Transverse colon (tissue), 4 donors: ENCODE data around the gene AVPR2.

Source experiments
- POLR2A ChIP-seq: fragments of 450-650 bp; IDR thresholded peaks from one replicate; pipeline ENCODE4 v1.6.1; 2016; ENCODE audit warnings: antibody characterized with exemption, mild to moderate bottlenecking, moderate library complexity
- POLR2AphosphoS5 ChIP-seq, 3 donors: sonication (generic); formaldehyde crosslinking; IDR thresholded peaks; one replicate each; pipeline ENCODE4 v1.6.1; 2016; ENCODE audit warnings: antibody characterized with exemption in 3 of 3
- TF ChIP-seq, protein P1 (sequence below), 5 experiments: fragments of 200-600 bp in 3 of 5; fragments of 450-650 bp in 2 of 5; sonication (generic) in 3 of 5; IDR thresholded peaks; 1 replicate in 2 of 5; 2 replicates in 3 of 5; pipeline ENCODE4 v1.5.1; 2016 to 2017; ENCODE audit warnings: antibody characterized with exemption in 5 of 5, inconsistent platforms in 3 of 5, mild to moderate bottlenecking in 2 of 5, moderate library complexity in 1 of 5

DNA sequence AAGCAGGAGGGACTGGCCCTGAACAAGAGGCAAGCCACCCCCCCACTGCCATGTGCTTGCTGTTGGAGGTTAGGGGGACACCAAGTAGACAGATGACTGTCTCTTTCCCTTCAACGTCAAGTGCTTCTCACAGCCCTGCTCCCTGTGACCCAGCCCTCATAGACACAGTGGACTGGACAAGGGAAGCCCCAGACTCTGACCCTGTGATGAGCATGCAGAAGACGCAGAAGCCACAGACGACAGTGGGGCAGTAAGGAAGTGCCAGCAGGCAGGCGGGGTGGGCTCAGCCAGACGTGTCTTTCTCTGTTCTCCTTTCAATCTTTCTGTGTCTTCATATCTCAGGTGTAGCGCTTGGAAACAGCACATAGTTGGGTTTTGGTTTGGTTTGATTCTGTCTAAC lies 16.1 kb upstream of the AVPR2 start:
- TF ChIP-seq, protein P1, sequence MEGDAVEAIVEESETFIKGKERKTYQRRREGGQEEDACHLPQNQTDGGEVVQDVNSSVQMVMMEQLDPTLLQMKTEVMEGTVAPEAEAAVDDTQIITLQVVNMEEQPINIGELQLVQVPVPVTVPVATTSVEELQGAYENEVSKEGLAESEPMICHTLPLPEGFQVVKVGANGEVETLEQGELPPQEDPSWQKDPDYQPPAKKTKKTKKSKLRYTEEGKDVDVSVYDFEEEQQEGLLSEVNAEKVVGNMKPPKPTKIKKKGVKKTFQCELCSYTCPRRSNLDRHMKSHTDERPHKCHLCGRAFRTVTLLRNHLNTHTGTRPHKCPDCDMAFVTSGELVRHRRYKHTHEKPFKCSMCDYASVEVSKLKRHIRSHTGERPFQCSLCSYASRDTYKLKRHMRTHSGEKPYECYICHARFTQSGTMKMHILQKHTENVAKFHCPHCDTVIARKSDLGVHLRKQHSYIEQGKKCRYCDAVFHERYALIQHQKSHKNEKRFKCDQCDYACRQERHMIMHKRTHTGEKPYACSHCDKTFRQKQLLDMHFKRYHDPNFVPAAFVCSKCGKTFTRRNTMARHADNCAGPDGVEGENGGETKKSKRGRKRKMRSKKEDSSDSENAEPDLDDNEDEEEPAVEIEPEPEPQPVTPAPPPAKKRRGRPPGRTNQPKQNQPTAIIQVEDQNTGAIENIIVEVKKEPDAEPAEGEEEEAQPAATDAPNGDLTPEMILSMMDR (IDR thresholded peaks at IDR 0.05), result no peak
- TF ChIP-seq POLR2A (no peak), POLR2AphosphoS5 (IDR thresholded peaks at IDR 0.05) (no peak)
